WTC11 (cell line): Measurements from ENCODE around the gene SINHCAF. TPM values are rescaled to one million over a fixed set of nuclear protein-coding genes. Genes with fewer than 3 reads are reported as not detected.

ENCODE experiments used
- ATAC-seq: fragments of 200-7000 bp; cut with Tn5 transposase; 2 replicates; pipeline ENCODE4 v1.10.0; 2021; ENCODE audit warnings: mild to moderate bottlenecking, moderate library complexity
- CTCF ChIA-PET: fragments of 300-600 bp; sonication (Branson Sonifier 250); formaldehyde crosslinking; loops from one replicate; lab custom pipeline; 2021; ENCODE audit warnings: antibody characterized with exemption; lab: Charles Lee
- POLR2A ChIA-PET: fragments of 350-600 bp; sonication (Branson Sonifier 250); formaldehyde crosslinking; loops from one replicate; lab custom pipeline; 2021; ENCODE audit warnings: antibody characterized with exemption; lab: Charles Lee
- DNase-seq: peaks from one replicate; pipeline ENCODE4 v3.0.0; 2021; ENCODE audit warnings: low spot score
- H3K27ac Mint-ChIP-seq: 2 replicates; pipeline ENCODE4 v1.8.0; 2021; ENCODE audit warnings: mixed read lengths
- H3K27me3 Mint-ChIP-seq: 2 replicates; pipeline ENCODE4 v1.8.0; 2021; ENCODE audit warnings: low read depth, mild to moderate bottlenecking, moderate library complexity, mixed read lengths
- H3K36me3 Mint-ChIP-seq: 2 replicates; pipeline ENCODE4 v1.8.0; 2021; ENCODE audit warnings: mixed read lengths
- H3K4me1 Mint-ChIP-seq: 2 replicates; pipeline ENCODE4 v1.8.0; 2022; ENCODE audit warnings: mixed read lengths
- H3K4me3 Mint-ChIP-seq: 2 replicates; pipeline ENCODE4 v1.8.0; 2021; ENCODE audit warnings: mild to moderate bottlenecking, moderate library complexity, mixed read lengths
- H3K9me3 Mint-ChIP-seq: 2 replicates; pipeline ENCODE4 v1.8.0; 2021; ENCODE audit warnings: mixed read lengths
- ATF3 ChIP-seq: sonication (generic); formaldehyde crosslinking; conservative IDR thresholded peaks from 2 replicates; pipeline ENCODE4 v1.8.1; 2022; ENCODE audit warnings: mild to moderate bottlenecking, missing genetic modification reagents
- E2F4 ChIP-seq: sonication (generic); formaldehyde crosslinking; IDR thresholded peaks from 2 replicates; pipeline ENCODE4 v1.8.1; 2022; ENCODE audit warnings: low read depth, mild to moderate bottlenecking, moderate library complexity, missing genetic modification reagents, borderline replicate concordance
- E2F5 ChIP-seq: sonication (generic); formaldehyde crosslinking; IDR thresholded peaks from 2 replicates; pipeline ENCODE4 v1.8.1; 2022; ENCODE audit warnings: mild to moderate bottlenecking, moderate library complexity, missing genetic modification reagents
- ELF4 ChIP-seq: sonication (generic); formaldehyde crosslinking; IDR thresholded peaks from 2 replicates; pipeline ENCODE4 v1.8.1; 2022; ENCODE audit warnings: low read depth, mild to moderate bottlenecking, moderate library complexity, missing genetic modification reagents
- EMX1 ChIP-seq: fragments of 250-450 bp; sonication (Bioruptor Pico); IDR thresholded peaks from 2 replicates; pipeline ENCODE4 v1.8.0; 2021; ENCODE audit warnings: mild to moderate bottlenecking
- JAZF1 ChIP-seq: fragments of 250-450 bp; sonication (Bioruptor Pico); IDR thresholded peaks from 2 replicates; pipeline ENCODE4 v1.9.0; 2021; ENCODE audit warnings: moderate library complexity, mild to moderate bottlenecking, inconsistent platforms
- NR3C1 ChIP-seq: sonication (generic); formaldehyde crosslinking; conservative IDR thresholded peaks from 2 replicates; pipeline ENCODE4 v1.8.1; 2023; ENCODE audit warnings: low read depth, mild to moderate bottlenecking, missing genetic modification reagents
- RORB ChIP-seq: fragments of 250-450 bp; sonication (Bioruptor Pico); IDR thresholded peaks from 2 replicates; pipeline ENCODE4 v1.9.0; 2021; ENCODE audit warnings: mild to moderate bottlenecking
- STAT6 ChIP-seq: sonication (generic); formaldehyde crosslinking; conservative IDR thresholded peaks from 2 replicates; pipeline ENCODE4 v1.8.1; 2023; ENCODE audit warnings: mild to moderate bottlenecking, low read depth, missing genetic modification reagents, moderate library complexity
- ZMAT4 ChIP-seq: fragments of 250-450 bp; sonication (Bioruptor Pico); IDR thresholded peaks from 2 replicates; pipeline ENCODE4 v1.9.0; 2021; ENCODE audit warnings: mild to moderate bottlenecking
- ZNF263 ChIP-seq: sonication (generic); formaldehyde crosslinking; IDR thresholded peaks from 2 replicates; pipeline ENCODE4 v1.8.1; 2022; ENCODE audit warnings: low read depth, mild to moderate bottlenecking, moderate library complexity, missing genetic modification reagents
- ZNF281 ChIP-seq: sonication (generic); formaldehyde crosslinking; IDR thresholded peaks from 2 replicates; pipeline ENCODE4 v1.8.0; 2023; ENCODE audit warnings: mild to moderate bottlenecking, missing genetic modification reagents
- ZNF317 ChIP-seq: sonication (generic); formaldehyde crosslinking; IDR thresholded peaks from 2 replicates; pipeline ENCODE4 v1.8.1; 2023; ENCODE audit warnings: low read depth, mild to moderate bottlenecking, moderate library complexity, missing genetic modification reagents, borderline replicate concordance
- ZNF396 ChIP-seq: fragments of 250-450 bp; sonication (Bioruptor Pico); IDR thresholded peaks from 2 replicates; pipeline ENCODE4 v1.8.0; 2021; ENCODE audit warnings: mild to moderate bottlenecking, moderate library complexity, borderline replicate concordance
- ZNF416 ChIP-seq: fragments of 250-450 bp; sonication (Bioruptor Pico); IDR thresholded peaks from 2 replicates; pipeline ENCODE4 v1.9.0; 2021; ENCODE audit warnings: mild to moderate bottlenecking, inconsistent platforms
- ZNF423 ChIP-seq: fragments of 250-450 bp; sonication (Bioruptor Pico); IDR thresholded peaks from 2 replicates; pipeline ENCODE4 v2.1.2; 2022; ENCODE audit warnings: mild to moderate bottlenecking, moderate library complexity
- ZNF425 ChIP-seq: fragments of 250-450 bp; sonication (Bioruptor Pico); conservative IDR thresholded peaks from 2 replicates; pipeline ENCODE4 v1.9.0; 2021; ENCODE audit warnings: mild to moderate bottlenecking
- ZNF532 ChIP-seq: fragments of 250-450 bp; sonication (Bioruptor Pico); IDR thresholded peaks from 2 replicates; pipeline ENCODE4 v1.9.0; 2021; ENCODE audit warnings: mild to moderate bottlenecking, borderline replicate concordance
- total RNA-seq: library from RNA; stranded (reverse); gene quantifications from 3 replicates; pipeline ENCODE4 v1.2.3, GENCODE V29; 2021

The SINHCAF gene
- total RNA-seq, 1 experiment from 2014 or later: 407 TPM

- TF ChIP-seq ZNF281 (CRISPR knock-in tag) (no peak), ZNF423 (CRISPR knock-in tag) (no peak), ATF3 (CRISPR knock-in tag) (no peak), ZNF416 (CRISPR knock-in tag) (no peak), ZMAT4 (no peak), ZNF532 (CRISPR knock-in tag) (no peak)
These were observed 79.5 kb downstream of the SINHCAF start (continued) for GRCh38 chr12:31246470-31246850.

- no peak for TF ChIP-seq ZNF396 (CRISPR knock-in tag)
- TF ChIP-seq EMX1 (CRISPR knock-in tag): no peak
- no peak for TF ChIP-seq JAZF1 (CRISPR knock-in tag)
- no peak for TF ChIP-seq ZNF263 (CRISPR knock-in tag)
- no peak for TF ChIP-seq ZNF317
- TF ChIP-seq E2F4 (CRISPR knock-in tag): no peak
- TF ChIP-seq ATF3 (CRISPR knock-in tag): no peak
- no peak for TF ChIP-seq NR3C1 (CRISPR knock-in tag)
- no peak for TF ChIP-seq STAT6 (CRISPR knock-in tag)
- no peak for TF ChIP-seq RORB
- TF ChIP-seq E2F5 (CRISPR knock-in tag): no peak
- TF ChIP-seq ELF4 (CRISPR knock-in tag): no peak
- no peak for TF ChIP-seq ZNF425 (CRISPR knock-in tag)
- TF ChIP-seq, all 79 proteins: peak for 0
- Mint-ChIP-seq H3K4me1 (peaks cover 12% of the 10 kb centered on the region), H3K36me3 (no peaks in the 10 kb centered on the region), H3K9me3 (no peaks in the 10 kb centered on the region), H3K4me3 (no peak overlapping the region), H3K27me3 (no peaks in the 10 kb centered on the region), H3K27ac (peak overlapping the region; percentile 25; the same call in 1 of the 2 replicates)
- POLR2A ChIA-PET: no interaction called here
- peak; percentile 88 for ATAC-seq
- no peak for DNase-seq
- CTCF ChIA-PET: interaction anchor here (0.6 to 3.1 kb wide), 7 partner anchors 9 to 395 kb away, joined by 3 to 18 read pairs (median 4); no protein-coding TSS in a partner anchor
These were observed 80.0 kb downstream of the SINHCAF start for GRCh38 chr12:31245822-31246469.
